HCT116 (cell line): Measurements from ENCODE around the gene GMDS. TPM values are rescaled to one million over a fixed set of nuclear protein-coding genes. Genes with fewer than 3 reads are reported as not detected.

ENCODE experiments used
- ATAC-seq: fragments of 200-7000 bp; cut with Tn5 transposase; 2 replicates; pipeline ENCODE4 v1.9.1; 2020; ENCODE audit warnings: mild to moderate bottlenecking, moderate library complexity
- BruUV-seq: library from RNA; stranded (reverse); fragments of 400-500 nt; replicated peaks from 2 replicates; lab custom pipeline; 2021; lab: Mats Ljungman, UMichigan
- CTCF ChIA-PET: fragments of 300-600 bp; sonication (Branson Sonifier 250); formaldehyde crosslinking; loops from one replicate; lab custom pipeline; 2021; ENCODE audit warnings: antibody characterized with exemption; lab: Charles Lee
- POLR2A ChIA-PET: fragments of 300-600, 350-600 bp; sonication (Branson Sonifier 250); formaldehyde crosslinking; loops from one replicate; lab custom pipeline; 2021; ENCODE audit warnings: antibody characterized with exemption; lab: Charles Lee
- RAD21 ChIA-PET, 2 experiments: fragments of 300-600 bp; sonication (Branson Sonifier 250); formaldehyde crosslinking; loops; one replicate each; lab custom pipeline; 2023; ENCODE audit warnings: low total read pairs in 2 of 2; ENCODE audit not compliant: uncharacterized antibody in 2 of 2, unreplicated experiment in 2 of 2, low non-redundant PET in 1 of 2; lab: Charles Lee
- DNase-seq: peaks from one replicate; pipeline ENCODE4 v3.0.0-alpha.2; 2010; ENCODE audit warnings: low read depth, low spot score
- H2AFZ ChIP-seq: fragments of 200-600 bp; shearing (Covaris generic), sonication (generic); 2 replicates; pipeline ENCODE4 v1.6.1; 2017; ENCODE audit warnings: low read depth, mixed run types, mixed read lengths, antibody characterized with exemption, low read length; ENCODE audit not compliant: poor library complexity, severe bottlenecking
- H3K27ac ChIP-seq: 2 replicates; pipeline ENCODE4 v1.5.1; 2012; ENCODE audit warnings: low read depth, low read length
- H3K27me3 ChIP-seq: fragments of 200-600 bp; sonication (generic); 2 replicates; pipeline ENCODE4 v1.6.1; 2016; ENCODE audit warnings: mixed run types, low read length, mixed read lengths; ENCODE audit not compliant: insufficient read depth
- H3K36me3 ChIP-seq, 2 experiments: fragments of 200-500 bp in 1 of 2; fragments of 200-600 bp in 1 of 2; sonication (Bioruptor generic) in 1 of 2; sonication (generic) in 1 of 2; 2 replicates each; pipeline versions ENCODE4 v1.5.1 to v1.6.1; 2014 to 2016; ENCODE audit warnings: low read length in 2 of 2, inconsistent platforms in 1 of 2, mixed read lengths in 1 of 2, mixed run types in 1 of 2; ENCODE audit not compliant: insufficient read depth in 2 of 2, control insufficient read depth in 1 of 2
- H3K4me1 ChIP-seq, 2 experiments: fragments of 200-600 bp in 1 of 2; sonication (generic) in 1 of 2; 2 replicates each; pipeline versions ENCODE4 v1.5.1 to v1.6.1; 2012 to 2017; ENCODE audit warnings: low read length in 2 of 2, inconsistent platforms in 1 of 2, mild to moderate bottlenecking in 1 of 2, mixed read lengths in 1 of 2, mixed run types in 1 of 2, moderate library complexity in 1 of 2; ENCODE audit not compliant: insufficient read depth in 2 of 2, control insufficient read depth in 1 of 2
- H3K4me2 ChIP-seq: fragments of 200-600 bp; sonication (generic); 2 replicates; pipeline ENCODE4 v1.6.1; 2017; ENCODE audit warnings: mixed run types, low read length, mixed read lengths
- H3K4me3 ChIP-seq, 2 experiments: fragments of 200-600 bp in 1 of 2; sonication (generic) in 1 of 2; replicated peaks in 1 of 2; 2 replicates each; pipeline ENCODE4 v1.5.1; 2011 to 2016; ENCODE audit warnings: low read length in 2 of 2, control low read depth in 1 of 2, low read depth in 1 of 2, mild to moderate bottlenecking in 1 of 2, mixed read lengths in 1 of 2, mixed run types in 1 of 2
- H3K79me2 ChIP-seq: fragments of 200-600 bp; sonication (generic); 2 replicates; pipeline ENCODE4 v1.6.1; 2017; ENCODE audit warnings: mild to moderate bottlenecking, mixed run types, low read length, moderate library complexity, mixed read lengths; ENCODE audit not compliant: insufficient read depth
- H3K9ac ChIP-seq: fragments of 200-600 bp; sonication (generic); 2 replicates; pipeline ENCODE4 v1.6.1; 2016; ENCODE audit warnings: low read length, mixed read lengths
- H3K9me2 ChIP-seq: fragments of 200-600 bp; sonication (generic), shearing (Covaris generic); 2 replicates; pipeline ENCODE4 v1.6.1; 2017; ENCODE audit warnings: mixed run types, mild to moderate bottlenecking, moderate library complexity; ENCODE audit not compliant: insufficient read depth
- H3K9me3 ChIP-seq, 2 experiments: fragments of 200-500 bp in 1 of 2; fragments of 200-600 bp in 1 of 2; sonication (Bioruptor generic) in 1 of 2; sonication (generic) in 1 of 2; 2 replicates each; pipeline ENCODE4 v1.6.1; 2014 to 2017; ENCODE audit warnings: low read length in 2 of 2, mixed read lengths in 2 of 2, inconsistent platforms in 1 of 2, low read depth in 1 of 2, mild to moderate bottlenecking in 1 of 2, mixed run types in 1 of 2, moderate library complexity in 1 of 2; ENCODE audit not compliant: control insufficient read depth in 1 of 2, insufficient read depth in 1 of 2
- H4K20me1 ChIP-seq: fragments of 200-600 bp; sonication (generic), shearing (Covaris generic); 2 replicates; pipeline ENCODE4 v1.6.1; 2017; ENCODE audit warnings: mixed run types, mild to moderate bottlenecking, moderate library complexity; ENCODE audit not compliant: insufficient read depth
- CBX3 ChIP-seq: IDR thresholded peaks from 2 replicates; pipeline ENCODE4 v1.6.1; 2012; ENCODE audit warnings: low read depth
- CEBPB ChIP-seq: IDR thresholded peaks from 2 replicates; pipeline ENCODE4 v1.6.1; 2012; ENCODE audit warnings: low read depth
- EGR1 ChIP-seq: IDR thresholded peaks from 2 replicates; pipeline ENCODE4 v1.6.1; 2012; ENCODE audit warnings: low read depth
- ELF1 ChIP-seq: IDR thresholded peaks from 2 replicates; pipeline ENCODE4 v1.6.1; 2012; ENCODE audit warnings: low read depth, borderline replicate concordance
- EZH2 ChIP-seq: fragments of 200-600 bp; sonication (generic); IDR thresholded peaks from 2 replicates; pipeline ENCODE4 v1.6.1; 2017; ENCODE audit warnings: antibody characterized with exemption, mixed run types
- EZH2phosphoT487 ChIP-seq: fragments of 200-600 bp; IDR thresholded peaks from 2 replicates; pipeline ENCODE4 v1.6.1; 2018; ENCODE audit warnings: antibody characterized with exemption, borderline replicate concordance
- FOSL1 ChIP-seq: IDR thresholded peaks from 2 replicates; pipeline ENCODE4 v1.6.1; 2012; ENCODE audit warnings: low read depth
- JUND ChIP-seq: IDR thresholded peaks from 2 replicates; pipeline ENCODE4 v1.6.1; 2012
- POLR2AphosphoS5 ChIP-seq: IDR thresholded peaks from 2 replicates; pipeline ENCODE4 v1.6.1; 2011; ENCODE audit warnings: mild to moderate bottlenecking, low read depth, low read length, moderate library complexity
- RAD21 ChIP-seq: IDR thresholded peaks from 2 replicates; pipeline ENCODE4 v1.6.1; 2012; ENCODE audit warnings: low read depth, mild to moderate bottlenecking
- SIN3A ChIP-seq: IDR thresholded peaks from 2 replicates; pipeline ENCODE4 v1.6.1; 2012; ENCODE audit warnings: low read depth
- SP1 ChIP-seq: IDR thresholded peaks from 2 replicates; pipeline ENCODE4 v1.6.1; 2012; ENCODE audit warnings: low read depth
- SRF ChIP-seq: IDR thresholded peaks from 2 replicates; pipeline ENCODE4 v1.6.1; 2012; ENCODE audit warnings: low read depth
- YY1 ChIP-seq: IDR thresholded peaks from 2 replicates; pipeline ENCODE4 v1.6.1; 2011; ENCODE audit warnings: low read length, low read depth, moderate library complexity, mild to moderate bottlenecking; ENCODE audit not compliant: insufficient replicate concordance; ENCODE audit errors: extremely low read depth
- ZFX ChIP-seq: fragments of 450-650 bp; IDR thresholded peaks from 2 replicates; pipeline ENCODE4 v1.6.1; 2017
- intact Hi-C: fragments of 100-400 bp; cut with micrococcal nuclease; formaldehyde crosslinking; loops from 2 replicates; pipeline ENCODE4 v1.10.0; 2022
- total RNA-seq: library from RNA; stranded (reverse); gene quantifications from one replicate; pipeline ENCODE4 v1.2.1, GENCODE V29; 2021; ENCODE audit not compliant: unreplicated experiment
- TF ChIP-seq, protein P1 (sequence below), 3 experiments: fragments of 200-600 bp in 1 of 3; sonication (generic) in 1 of 3; IDR thresholded peaks in 2 of 3; conservative IDR thresholded peaks in 1 of 3; 2 replicates each; pipeline ENCODE4 v1.5.1; 2012 to 2017; ENCODE audit warnings: low read depth in 2 of 3, low read length in 2 of 3, antibody characterized with exemption in 1 of 3, borderline replicate concordance in 1 of 3, control low read depth in 1 of 3, mild to moderate bottlenecking in 1 of 3, mixed read lengths in 1 of 3, mixed run types in 1 of 3, moderate library complexity in 1 of 3; ENCODE audit not compliant: insufficient read depth in 1 of 3
- TF ChIP-seq, protein P2 (sequence below): IDR thresholded peaks from 2 replicates; pipeline ENCODE4 v1.6.1; 2012
- TF ChIP-seq, protein P3 (sequence below): IDR thresholded peaks from 2 replicates; pipeline ENCODE4 v1.6.1; 2012
- TF ChIP-seq, protein P4 (sequence below): IDR thresholded peaks from 2 replicates; pipeline ENCODE4 v1.6.1; 2011; ENCODE audit warnings: mild to moderate bottlenecking, low read length, moderate library complexity; ENCODE audit not compliant: insufficient replicate concordance; ENCODE audit errors: extremely low read depth
- TF ChIP-seq, protein P5 (sequence below): IDR thresholded peaks from 2 replicates; pipeline ENCODE4 v1.6.1; 2012; ENCODE audit warnings: low read depth

The GMDS gene
- total RNA-seq, 1 experiment from 2014 or later, result 34.4 TPM

DNA sequence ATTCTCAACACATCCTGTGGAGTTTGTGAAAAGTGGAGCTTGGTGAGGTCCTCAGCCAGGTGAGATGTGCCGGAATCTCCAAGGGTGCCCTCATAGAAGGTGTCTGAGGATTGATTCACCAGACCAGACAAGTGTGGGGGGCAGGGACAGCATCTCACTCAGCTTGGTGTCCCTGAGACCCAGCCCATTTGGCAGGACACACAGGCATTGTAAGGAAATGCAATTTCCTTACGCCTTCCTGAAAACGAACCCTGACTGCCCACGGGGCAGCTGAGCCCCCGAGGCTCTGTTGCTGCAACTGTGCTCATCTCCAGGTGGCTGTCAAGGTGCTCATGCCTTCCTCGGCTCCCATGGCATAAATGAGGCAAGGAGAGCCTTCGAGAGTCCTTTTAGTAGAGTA, 602.3 kb downstream of the GMDS start:
- Histone ChIP-seq H3K9me2 (no peaks in the 10 kb centered on the region), H3K4me3 (no peak overlapping the region), H3K79me2 (no peaks in the 10 kb centered on the region), H4K20me1 (no peaks in the 10 kb centered on the region), H3K27ac (no peak overlapping the region), H3K36me3 (no peaks in the 10 kb centered on the region), H3K9ac (no peak overlapping the region), H3K9me3 (no peaks in the 10 kb centered on the region), H2AFZ (no peak overlapping the region), H3K4me2 (no peak overlapping the region), H3K27me3 (no peaks in the 10 kb centered on the region), H3K4me1 (peaks cover 19 to 22% of the 10 kb centered on the region in 2 experiments)
- no peak for DNase-seq
- intact Hi-C loops, result no loop called here
- POLR2A ChIA-PET, result no interaction called here
- RAD21 ChIA-PET, result no interaction called here
- no TSS peak for BruUV-seq
- CTCF ChIA-PET, result no interaction called here
- TF ChIP-seq ZFX, result no peak
- TF ChIP-seq, protein P1, sequence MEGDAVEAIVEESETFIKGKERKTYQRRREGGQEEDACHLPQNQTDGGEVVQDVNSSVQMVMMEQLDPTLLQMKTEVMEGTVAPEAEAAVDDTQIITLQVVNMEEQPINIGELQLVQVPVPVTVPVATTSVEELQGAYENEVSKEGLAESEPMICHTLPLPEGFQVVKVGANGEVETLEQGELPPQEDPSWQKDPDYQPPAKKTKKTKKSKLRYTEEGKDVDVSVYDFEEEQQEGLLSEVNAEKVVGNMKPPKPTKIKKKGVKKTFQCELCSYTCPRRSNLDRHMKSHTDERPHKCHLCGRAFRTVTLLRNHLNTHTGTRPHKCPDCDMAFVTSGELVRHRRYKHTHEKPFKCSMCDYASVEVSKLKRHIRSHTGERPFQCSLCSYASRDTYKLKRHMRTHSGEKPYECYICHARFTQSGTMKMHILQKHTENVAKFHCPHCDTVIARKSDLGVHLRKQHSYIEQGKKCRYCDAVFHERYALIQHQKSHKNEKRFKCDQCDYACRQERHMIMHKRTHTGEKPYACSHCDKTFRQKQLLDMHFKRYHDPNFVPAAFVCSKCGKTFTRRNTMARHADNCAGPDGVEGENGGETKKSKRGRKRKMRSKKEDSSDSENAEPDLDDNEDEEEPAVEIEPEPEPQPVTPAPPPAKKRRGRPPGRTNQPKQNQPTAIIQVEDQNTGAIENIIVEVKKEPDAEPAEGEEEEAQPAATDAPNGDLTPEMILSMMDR (IDR thresholded peaks at IDR 0.05 in 2 of 3, conservative IDR thresholded peaks at IDR 0.05 in 1 of 3; ENCODE audit: borderline replicate concordance in 1 of 3, insufficient read depth in 1 of 3, low read depth in 2 of 3, low read length in 2 of 3), result no peak
- TF ChIP-seq, protein P2, sequence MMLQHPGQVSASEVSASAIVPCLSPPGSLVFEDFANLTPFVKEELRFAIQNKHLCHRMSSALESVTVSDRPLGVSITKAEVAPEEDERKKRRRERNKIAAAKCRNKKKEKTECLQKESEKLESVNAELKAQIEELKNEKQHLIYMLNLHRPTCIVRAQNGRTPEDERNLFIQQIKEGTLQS, result no peak
- no peak for TF ChIP-seq ELF1
- TF ChIP-seq CBX3, result no peak
- no peak for TF ChIP-seq SRF
- TF ChIP-seq, protein P3, sequence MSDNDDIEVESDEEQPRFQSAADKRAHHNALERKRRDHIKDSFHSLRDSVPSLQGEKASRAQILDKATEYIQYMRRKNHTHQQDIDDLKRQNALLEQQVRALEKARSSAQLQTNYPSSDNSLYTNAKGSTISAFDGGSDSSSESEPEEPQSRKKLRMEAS, result no peak
- no peak for TF ChIP-seq JUND
- TF ChIP-seq SP1, result no peak
- TF ChIP-seq CEBPB, result no peak
- TF ChIP-seq POLR2AphosphoS5, result no peak
- no peak for TF ChIP-seq EGR1
- no peak for TF ChIP-seq YY1
- no peak for TF ChIP-seq SIN3A
- TF ChIP-seq, protein P4, sequence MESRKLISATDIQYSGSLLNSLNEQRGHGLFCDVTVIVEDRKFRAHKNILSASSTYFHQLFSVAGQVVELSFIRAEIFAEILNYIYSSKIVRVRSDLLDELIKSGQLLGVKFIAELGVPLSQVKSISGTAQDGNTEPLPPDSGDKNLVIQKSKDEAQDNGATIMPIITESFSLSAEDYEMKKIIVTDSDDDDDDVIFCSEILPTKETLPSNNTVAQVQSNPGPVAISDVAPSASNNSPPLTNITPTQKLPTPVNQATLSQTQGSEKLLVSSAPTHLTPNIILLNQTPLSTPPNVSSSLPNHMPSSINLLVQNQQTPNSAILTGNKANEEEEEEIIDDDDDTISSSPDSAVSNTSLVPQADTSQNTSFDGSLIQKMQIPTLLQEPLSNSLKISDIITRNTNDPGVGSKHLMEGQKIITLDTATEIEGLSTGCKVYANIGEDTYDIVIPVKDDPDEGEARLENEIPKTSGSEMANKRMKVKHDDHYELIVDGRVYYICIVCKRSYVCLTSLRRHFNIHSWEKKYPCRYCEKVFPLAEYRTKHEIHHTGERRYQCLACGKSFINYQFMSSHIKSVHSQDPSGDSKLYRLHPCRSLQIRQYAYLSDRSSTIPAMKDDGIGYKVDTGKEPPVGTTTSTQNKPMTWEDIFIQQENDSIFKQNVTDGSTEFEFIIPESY, result no peak
- TF ChIP-seq, protein P5, sequence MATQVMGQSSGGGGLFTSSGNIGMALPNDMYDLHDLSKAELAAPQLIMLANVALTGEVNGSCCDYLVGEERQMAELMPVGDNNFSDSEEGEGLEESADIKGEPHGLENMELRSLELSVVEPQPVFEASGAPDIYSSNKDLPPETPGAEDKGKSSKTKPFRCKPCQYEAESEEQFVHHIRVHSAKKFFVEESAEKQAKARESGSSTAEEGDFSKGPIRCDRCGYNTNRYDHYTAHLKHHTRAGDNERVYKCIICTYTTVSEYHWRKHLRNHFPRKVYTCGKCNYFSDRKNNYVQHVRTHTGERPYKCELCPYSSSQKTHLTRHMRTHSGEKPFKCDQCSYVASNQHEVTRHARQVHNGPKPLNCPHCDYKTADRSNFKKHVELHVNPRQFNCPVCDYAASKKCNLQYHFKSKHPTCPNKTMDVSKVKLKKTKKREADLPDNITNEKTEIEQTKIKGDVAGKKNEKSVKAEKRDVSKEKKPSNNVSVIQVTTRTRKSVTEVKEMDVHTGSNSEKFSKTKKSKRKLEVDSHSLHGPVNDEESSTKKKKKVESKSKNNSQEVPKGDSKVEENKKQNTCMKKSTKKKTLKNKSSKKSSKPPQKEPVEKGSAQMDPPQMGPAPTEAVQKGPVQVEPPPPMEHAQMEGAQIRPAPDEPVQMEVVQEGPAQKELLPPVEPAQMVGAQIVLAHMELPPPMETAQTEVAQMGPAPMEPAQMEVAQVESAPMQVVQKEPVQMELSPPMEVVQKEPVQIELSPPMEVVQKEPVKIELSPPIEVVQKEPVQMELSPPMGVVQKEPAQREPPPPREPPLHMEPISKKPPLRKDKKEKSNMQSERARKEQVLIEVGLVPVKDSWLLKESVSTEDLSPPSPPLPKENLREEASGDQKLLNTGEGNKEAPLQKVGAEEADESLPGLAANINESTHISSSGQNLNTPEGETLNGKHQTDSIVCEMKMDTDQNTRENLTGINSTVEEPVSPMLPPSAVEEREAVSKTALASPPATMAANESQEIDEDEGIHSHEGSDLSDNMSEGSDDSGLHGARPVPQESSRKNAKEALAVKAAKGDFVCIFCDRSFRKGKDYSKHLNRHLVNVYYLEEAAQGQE, result no peak
- no peak for TF ChIP-seq RAD21
- TF ChIP-seq EZH2, result no peak
- TF ChIP-seq FOSL1, result no peak
- no peak for TF ChIP-seq EZH2phosphoT487
- no peak for ATAC-seq
